Loucy (cell line): ENCODE results near the gene PITX3.

ENCODE experiments used
- H2AFZ ChIP-seq: fragments of 200-600 bp; sonication (generic); 2 replicates; pipeline ENCODE4 v1.6.0; 2016; ENCODE audit warnings: antibody characterized with exemption, mild to moderate bottlenecking, low read length, moderate library complexity
- H3F3A ChIP-seq: fragments of 200-600 bp; 2 replicates; pipeline ENCODE4 v1.6.0; 2016; ENCODE audit warnings: antibody characterized with exemption, low read depth, mild to moderate bottlenecking
- H3K27me3 ChIP-seq: fragments of 200-600 bp; sonication (generic); 2 replicates; pipeline ENCODE4 v1.6.1; 2014; ENCODE audit warnings: low read length, mild to moderate bottlenecking; ENCODE audit not compliant: insufficient read depth, poor library complexity, severe bottlenecking
- H3K36me3 ChIP-seq: fragments of 200-600 bp; sonication (generic); 2 replicates; pipeline ENCODE4 v1.6.1; 2016; ENCODE audit warnings: low read length; ENCODE audit not compliant: insufficient read depth
- H3K4me1 ChIP-seq: fragments of 200-600 bp; sonication (generic); 2 replicates; pipeline ENCODE4 v1.5.1; 2014; ENCODE audit warnings: low read length, mild to moderate bottlenecking; ENCODE audit not compliant: insufficient read depth, poor library complexity, severe bottlenecking
- H3K4me2 ChIP-seq: fragments of 200-600 bp; sonication (generic); 2 replicates; pipeline ENCODE4 v1.6.0; 2014; ENCODE audit warnings: antibody characterized with exemption, low read length, low read depth, mild to moderate bottlenecking; ENCODE audit not compliant: poor library complexity, severe bottlenecking
- H3K4me3 ChIP-seq: fragments of 200-600 bp; sonication (generic); 2 replicates; pipeline ENCODE4 v1.5.1; 2014; ENCODE audit warnings: low read length, mild to moderate bottlenecking, mixed read lengths; ENCODE audit not compliant: poor library complexity, severe bottlenecking
- H3K79me2 ChIP-seq: fragments of 200-600 bp; sonication (generic); 2 replicates; pipeline ENCODE4 v1.6.1; 2014; ENCODE audit warnings: low read length; ENCODE audit not compliant: insufficient read depth
- H3K9ac ChIP-seq: fragments of 200-600 bp; sonication (generic); 2 replicates; pipeline ENCODE4 v1.6.0; 2014; ENCODE audit warnings: mild to moderate bottlenecking, low read depth, low read length, moderate library complexity; ENCODE audit not compliant: poor library complexity, severe bottlenecking
- H3K9me2 ChIP-seq: fragments of 200-600 bp; sonication (generic); replicated peaks from 2 replicates; pipeline ENCODE4 v1.6.1; 2016; ENCODE audit warnings: low read depth, low read length, mixed read lengths
- H3K9me3 ChIP-seq: fragments of 200-600 bp; sonication (generic); 2 replicates; pipeline ENCODE4 v1.6.1; 2014; ENCODE audit warnings: mild to moderate bottlenecking, antibody characterized with exemption, low read length, low read depth; ENCODE audit not compliant: insufficient read depth
- H4K20me1 ChIP-seq: fragments of 200-600 bp; sonication (generic); 2 replicates; pipeline ENCODE4 v1.6.0; 2014; ENCODE audit warnings: antibody characterized with exemption, low read length, mild to moderate bottlenecking; ENCODE audit not compliant: insufficient read depth, poor library complexity, severe bottlenecking
- EZH2phosphoT487 ChIP-seq: fragments of 200-600 bp; IDR thresholded peaks from 2 replicates; pipeline ENCODE4 v1.6.1; 2018; ENCODE audit warnings: antibody characterized with exemption, mild to moderate bottlenecking, moderate library complexity, borderline replicate concordance
- TF ChIP-seq, protein P1 (sequence below): fragments of 200-600 bp; sonication (generic); conservative IDR thresholded peaks from 2 replicates; pipeline ENCODE4 v1.5.1; 2014; ENCODE audit warnings: mild to moderate bottlenecking, antibody characterized with exemption, low read length

The PITX3 gene

DNA sequence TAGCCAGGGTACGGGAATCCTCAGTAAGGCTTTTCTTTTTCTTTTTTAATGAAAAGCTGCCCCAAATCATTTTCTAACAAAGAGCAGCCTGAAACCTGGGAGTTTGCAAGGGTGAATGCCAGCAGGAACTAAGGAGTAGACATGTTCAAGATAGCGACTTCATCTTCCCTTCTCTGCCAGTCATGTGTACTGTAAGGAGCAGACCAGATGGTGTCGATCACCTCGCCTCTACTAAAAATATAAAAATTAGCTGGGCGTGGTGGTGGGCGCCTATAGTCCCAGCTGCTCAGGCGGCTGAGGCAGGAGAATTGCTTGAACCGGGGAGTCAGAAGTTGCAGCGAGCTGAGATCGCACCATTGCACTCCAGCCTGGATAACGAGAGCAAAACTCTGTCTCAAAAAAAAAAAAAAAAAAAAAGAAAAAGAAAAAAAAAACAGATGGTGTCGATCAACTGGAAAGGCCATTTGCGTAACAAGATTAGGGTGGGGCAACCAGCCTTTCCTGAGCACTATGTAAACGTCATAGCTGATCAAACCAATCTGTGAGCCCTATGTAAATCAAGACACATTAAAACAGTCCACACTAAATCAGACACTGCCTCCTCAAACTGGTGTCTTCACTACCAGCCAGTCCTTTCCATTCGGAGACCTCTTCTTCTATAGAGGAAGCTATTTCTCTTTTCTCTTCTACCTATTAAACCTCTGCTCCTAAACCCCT, 55.3 kb downstream of the PITX3 start:
- H3K4me2 ChIP-seq: no peak overlapping the region
- no peak overlapping the region for H2AFZ ChIP-seq
- H3K36me3 ChIP-seq: no peaks in the 10 kb centered on the region
- no peaks in the 10 kb centered on the region for H3F3A ChIP-seq
- no peaks in the 10 kb centered on the region for H3K9me2 ChIP-seq
- no peak for TF ChIP-seq EZH2phosphoT487
- TF ChIP-seq, protein P1, sequence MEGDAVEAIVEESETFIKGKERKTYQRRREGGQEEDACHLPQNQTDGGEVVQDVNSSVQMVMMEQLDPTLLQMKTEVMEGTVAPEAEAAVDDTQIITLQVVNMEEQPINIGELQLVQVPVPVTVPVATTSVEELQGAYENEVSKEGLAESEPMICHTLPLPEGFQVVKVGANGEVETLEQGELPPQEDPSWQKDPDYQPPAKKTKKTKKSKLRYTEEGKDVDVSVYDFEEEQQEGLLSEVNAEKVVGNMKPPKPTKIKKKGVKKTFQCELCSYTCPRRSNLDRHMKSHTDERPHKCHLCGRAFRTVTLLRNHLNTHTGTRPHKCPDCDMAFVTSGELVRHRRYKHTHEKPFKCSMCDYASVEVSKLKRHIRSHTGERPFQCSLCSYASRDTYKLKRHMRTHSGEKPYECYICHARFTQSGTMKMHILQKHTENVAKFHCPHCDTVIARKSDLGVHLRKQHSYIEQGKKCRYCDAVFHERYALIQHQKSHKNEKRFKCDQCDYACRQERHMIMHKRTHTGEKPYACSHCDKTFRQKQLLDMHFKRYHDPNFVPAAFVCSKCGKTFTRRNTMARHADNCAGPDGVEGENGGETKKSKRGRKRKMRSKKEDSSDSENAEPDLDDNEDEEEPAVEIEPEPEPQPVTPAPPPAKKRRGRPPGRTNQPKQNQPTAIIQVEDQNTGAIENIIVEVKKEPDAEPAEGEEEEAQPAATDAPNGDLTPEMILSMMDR: no peak
- H3K4me3 ChIP-seq: no peak overlapping the region
- peaks cover 3% of the 10 kb centered on the region for H3K4me1 ChIP-seq
- no peaks in the 10 kb centered on the region for H3K9me3 ChIP-seq
- H3K9ac ChIP-seq: no peak overlapping the region
- no peaks in the 10 kb centered on the region for H3K79me2 ChIP-seq
- no peaks in the 10 kb centered on the region for H4K20me1 ChIP-seq
- peaks cover 3% of the 10 kb centered on the region for H3K27me3 ChIP-seq

DNA sequence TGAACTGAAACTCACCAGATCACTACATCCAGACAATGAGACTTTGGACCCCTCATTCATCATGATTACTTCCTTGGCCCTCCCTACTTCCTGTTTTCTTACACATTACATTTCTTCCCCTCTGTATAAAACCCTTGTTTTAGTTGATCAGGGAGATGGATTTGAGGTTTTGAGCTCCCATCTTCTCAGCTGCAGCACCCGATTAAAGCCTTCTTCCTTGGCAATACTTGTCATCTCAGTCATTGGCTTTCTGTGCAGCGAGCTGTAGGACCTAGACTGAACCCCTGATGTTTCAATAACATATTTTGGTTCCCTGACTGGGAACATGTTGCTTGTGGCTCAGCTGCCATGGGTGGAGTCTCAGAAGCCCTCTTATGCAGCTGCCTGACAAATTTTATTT, 56.0 kb downstream of the PITX3 start:
- Histone ChIP-seq H3K9me3 (no peaks in the 10 kb centered on the region), H3K4me3 (no peak overlapping the region), H3K4me1 (peaks cover 3% of the 10 kb centered on the region), H3K4me2 (no peak overlapping the region), H3K79me2 (no peaks in the 10 kb centered on the region), H3K9me2 (no peaks in the 10 kb centered on the region), H2AFZ (no peak overlapping the region), H3K36me3 (no peaks in the 10 kb centered on the region), H3K27me3 (peaks cover 3% of the 10 kb centered on the region), H3F3A (no peaks in the 10 kb centered on the region), H4K20me1 (no peaks in the 10 kb centered on the region), H3K9ac (no peak overlapping the region)
- TF ChIP-seq EZH2phosphoT487: no peak
- TF ChIP-seq, protein P1: no peak

DNA sequence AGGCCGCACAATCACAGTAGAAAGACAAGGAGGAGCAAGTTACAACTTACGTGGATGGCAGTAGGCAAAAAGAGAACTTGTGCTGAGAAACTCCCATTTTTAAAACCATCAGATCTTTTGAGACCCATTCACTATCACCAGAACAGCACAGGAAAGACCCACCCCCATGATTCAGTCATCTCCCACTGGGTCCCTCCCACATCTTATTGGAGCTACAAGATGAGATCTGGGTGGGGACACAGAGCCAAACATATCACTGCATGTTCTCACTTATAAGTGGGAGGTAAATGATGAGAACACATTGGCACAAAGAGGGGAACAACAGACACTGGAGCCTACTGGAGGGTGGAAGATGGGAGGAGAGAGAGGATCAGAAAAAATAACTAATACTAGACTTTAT, 56.7 kb downstream of the PITX3 start:
- H3K9me2 ChIP-seq: no peaks in the 10 kb centered on the region
- no peak overlapping the region for H3K4me3 ChIP-seq
- no peaks in the 10 kb centered on the region for H4K20me1 ChIP-seq
- no peaks in the 10 kb centered on the region for H3K79me2 ChIP-seq
- no peaks in the 10 kb centered on the region for H3K9me3 ChIP-seq
- H2AFZ ChIP-seq: no peak overlapping the region
- H3K36me3 ChIP-seq: no peaks in the 10 kb centered on the region
- no peak overlapping the region for H3K4me2 ChIP-seq
- no peak for TF ChIP-seq EZH2phosphoT487
- TF ChIP-seq, protein P1: no peak
- no peaks in the 10 kb centered on the region for H3F3A ChIP-seq
- peaks cover 3% of the 10 kb centered on the region for H3K4me1 ChIP-seq
- no peak overlapping the region for H3K9ac ChIP-seq
- H3K27me3 ChIP-seq: peaks cover 3% of the 10 kb centered on the region
